Neural crest cell (in vitro differentiated cells): ENCODE measurements around the gene ANKRD45. TPM values are rescaled to one million over a fixed set of nuclear protein-coding genes. Genes with fewer than 3 reads are reported as not detected.
"Not testable (repeated sequence)": the region's sequence is repeated elsewhere in the genome, so short reads cannot be mapped to it uniquely, and the experiment has no call there.

Source experiments
- DNase-seq: peaks from one replicate; pipeline ENCODE4 v3.0.0; 2021; ENCODE audit warnings: low read depth, mixed read lengths, low spot score
- H3K27ac Mint-ChIP-seq: one replicate; pipeline ENCODE4 v1.8.0; 2021; ENCODE audit warnings: mild to moderate bottlenecking, mixed read lengths; ENCODE audit not compliant: unreplicated experiment
- H3K27me3 Mint-ChIP-seq: 2 replicates; pipeline ENCODE4 v1.8.0; 2021; ENCODE audit warnings: low read depth, mild to moderate bottlenecking, mixed read lengths
- H3K36me3 Mint-ChIP-seq: 2 replicates; pipeline ENCODE4 v1.8.0; 2021; ENCODE audit warnings: low read depth, mild to moderate bottlenecking, mixed read lengths
- H3K4me1 Mint-ChIP-seq: 2 replicates; pipeline ENCODE4 v1.8.0; 2021; ENCODE audit warnings: mixed read lengths
- H3K4me3 Mint-ChIP-seq: one replicate; pipeline ENCODE4 v1.8.0; 2021; ENCODE audit warnings: mild to moderate bottlenecking, mixed read lengths
- H3K9me3 Mint-ChIP-seq: 2 replicates; pipeline ENCODE4 v1.8.0; 2021; ENCODE audit warnings: mixed read lengths
- CTCF ChIP-seq: fragments of 200-600 bp; sonication (generic); conservative IDR thresholded peaks from 2 replicates; pipeline ENCODE4 v1.5.0; 2021; ENCODE audit warnings: antibody characterized with exemption, mild to moderate bottlenecking
- total RNA-seq: library from RNA; stranded (reverse); gene quantifications from 2 replicates; pipeline ENCODE4 v1.2.1, GENCODE V29; 2021

Gene ANKRD45
- total RNA-seq, 1 donor from 2014 or later = 3.2 TPM

- Mint-ChIP-seq H3K27me3 (no peaks in the 10 kb centered on the region), H3K27ac (no peak overlapping the region), H3K4me3 (no peak overlapping the region), H3K4me1 (no peaks in the 10 kb centered on the region), H3K36me3 (no peaks in the 10 kb centered on the region), H3K9me3 (peaks cover 6% of the 10 kb centered on the region)
- DNase-seq = no peak
- no peak for TF ChIP-seq CTCF
These were observed 12.5 kb upstream of the ANKRD45 start for GRCh38 chr1:173682184-173682583.

DNA sequence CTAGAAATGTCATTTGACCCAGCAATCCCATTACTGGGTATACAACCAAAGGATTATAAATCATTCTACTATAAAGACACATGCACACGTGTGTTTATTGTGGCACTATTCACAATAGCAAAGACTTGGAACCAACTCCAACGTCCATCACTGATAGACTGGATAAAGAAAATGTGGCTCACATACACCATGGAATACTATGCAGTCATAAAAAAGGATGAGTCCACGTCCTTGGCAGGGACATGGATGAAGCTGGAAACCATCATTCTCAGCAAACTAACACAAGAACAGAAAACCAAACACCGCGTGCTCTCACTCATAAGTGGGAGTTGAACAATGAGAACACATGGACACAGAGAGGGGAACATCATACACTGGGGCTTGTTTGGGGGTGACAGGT lies 10.5 kb upstream of the ANKRD45 start:
- not testable (repeated sequence) for H3K36me3 Mint-ChIP-seq, H3K27ac Mint-ChIP-seq, H3K27me3 Mint-ChIP-seq, H3K4me1 Mint-ChIP-seq, H3K4me3 Mint-ChIP-seq, DNase-seq, H3K9me3 Mint-ChIP-seq

DNA sequence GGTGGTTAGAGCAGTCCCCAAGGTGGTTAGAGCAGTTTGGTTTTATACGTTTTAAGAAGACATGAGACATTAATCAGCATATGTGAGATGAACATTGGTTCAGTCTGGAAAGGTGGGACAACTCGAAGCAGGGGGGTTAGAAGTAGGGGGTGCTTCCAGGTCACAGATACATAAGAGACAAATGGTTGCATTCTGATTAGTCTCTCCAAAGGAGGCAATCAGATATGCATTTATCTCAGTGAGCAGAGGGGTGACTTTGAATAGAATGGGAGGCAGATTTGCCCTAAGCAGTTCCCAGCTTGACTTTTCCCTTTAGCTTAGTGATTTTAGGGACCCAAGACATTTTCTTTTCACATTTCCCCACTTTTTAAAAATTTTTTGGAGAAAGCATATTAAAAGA lies 4.8 kb upstream of the ANKRD45 start:
- not testable (repeated sequence) for H3K4me1 Mint-ChIP-seq, H3K36me3 Mint-ChIP-seq, H3K4me3 Mint-ChIP-seq, H3K27me3 Mint-ChIP-seq, H3K27ac Mint-ChIP-seq, H3K9me3 Mint-ChIP-seq, DNase-seq

GRCh38 chr1:173666646-173667045 lies 3.0 kb downstream of the ANKRD45 start:
- Mint-ChIP-seq H3K27me3 (no peaks in the 10 kb centered on the region), H3K27ac (no peak overlapping the region)

DNA sequence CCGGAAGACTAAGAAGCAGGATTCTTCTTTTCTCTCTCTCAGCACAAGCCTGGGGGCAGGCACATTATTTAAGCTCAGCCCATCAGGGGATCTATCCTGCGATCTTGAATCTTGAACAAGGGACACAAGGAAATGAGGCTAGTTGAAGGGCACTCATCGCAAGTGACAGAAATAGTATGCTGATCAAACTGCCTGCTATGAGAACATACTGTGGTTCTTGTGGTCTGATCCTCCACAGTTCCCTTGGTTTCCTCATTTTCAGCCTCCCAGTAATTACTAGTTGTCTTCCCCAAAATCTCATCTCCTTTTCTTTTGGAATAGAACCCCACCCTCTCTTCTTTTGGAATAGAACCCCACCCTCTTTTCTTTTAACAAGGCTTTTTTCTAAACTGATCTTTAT lies 6.5 kb downstream of the ANKRD45 start:
- no peak for TF ChIP-seq CTCF
- Mint-ChIP-seq H3K36me3 (no peaks in the 10 kb centered on the region), H3K4me1 (no peaks in the 10 kb centered on the region), H3K27ac (no peak overlapping the region), H3K27me3 (no peaks in the 10 kb centered on the region), H3K4me3 (no peak overlapping the region), H3K9me3 (no peaks in the 10 kb centered on the region)
- no peak for DNase-seq

More at GRCh38 chr1:173666646-173667045, 3.0 kb downstream of the ANKRD45 start:
- no peak for DNase-seq
- no peak for TF ChIP-seq CTCF
- H3K9me3 Mint-ChIP-seq = no peaks in the 10 kb centered on the region
- H3K4me3 Mint-ChIP-seq = no peak overlapping the region
- peaks cover 11% of the 10 kb centered on the region for H3K4me1 Mint-ChIP-seq
- H3K36me3 Mint-ChIP-seq = no peaks in the 10 kb centered on the region

DNA sequence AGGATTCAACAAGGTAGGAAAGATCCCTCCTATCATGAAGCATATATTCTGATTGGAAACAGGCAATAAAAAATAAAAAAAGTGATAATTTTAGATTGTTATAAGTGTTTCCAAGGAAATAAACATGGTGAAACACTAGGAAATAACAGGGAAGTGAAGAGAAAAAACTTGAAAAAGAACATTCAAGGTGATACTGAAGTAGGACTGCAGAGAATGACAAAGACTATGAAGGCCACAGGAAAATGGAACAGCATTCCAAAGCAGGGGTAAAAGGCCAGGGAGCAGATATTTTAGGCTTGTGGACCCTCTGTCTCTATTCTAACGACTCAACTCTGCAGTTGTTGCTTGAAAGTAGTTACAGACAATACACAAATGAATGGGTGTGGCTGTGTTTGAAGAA lies 7.9 kb downstream of the ANKRD45 start:
- Mint-ChIP-seq H3K4me1 (no peaks in the 10 kb centered on the region), H3K4me3 (no peak overlapping the region), H3K27me3 (no peaks in the 10 kb centered on the region), H3K27ac (no peak overlapping the region), H3K9me3 (no peaks in the 10 kb centered on the region), H3K36me3 (no peaks in the 10 kb centered on the region)
- no peak for DNase-seq
- TF ChIP-seq CTCF = no peak

GRCh38 chr1:173661271-173661670 lies 8.4 kb downstream of the ANKRD45 start:
- DNase-seq = no peak
- Mint-ChIP-seq H3K4me1 (no peaks in the 10 kb centered on the region), H3K36me3 (peaks cover 4% of the 10 kb centered on the region), H3K27me3 (no peaks in the 10 kb centered on the region), H3K9me3 (peaks cover 3% of the 10 kb centered on the region), H3K4me3 (no peak overlapping the region), H3K27ac (no peak overlapping the region)
- no peak for TF ChIP-seq CTCF
